ENCODE data around the gene PKP1.

Gene PKP1

DNA sequence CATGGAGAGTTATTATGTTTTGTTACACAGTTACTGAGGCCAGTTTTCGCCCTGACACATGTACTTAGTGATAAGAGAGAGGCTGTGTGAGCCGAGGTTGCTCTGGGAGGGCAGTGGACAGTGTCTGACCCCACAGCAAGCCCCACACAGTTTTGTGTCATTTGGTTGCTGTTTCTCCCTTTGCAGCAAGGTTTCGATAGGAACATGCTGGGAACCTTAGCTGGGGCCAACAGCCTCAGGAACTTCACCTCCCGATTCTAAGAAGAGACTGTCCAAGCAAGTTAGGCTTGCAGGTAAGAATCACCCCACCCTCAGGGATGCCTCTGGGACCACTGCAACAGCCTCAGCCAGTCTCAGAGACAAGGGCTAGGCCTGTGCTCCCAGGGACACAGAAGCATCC is 45.3 kb downstream of the PKP1 start:
- no peak for DNase-seq (ENCODE audit: low read depth)

DNA sequence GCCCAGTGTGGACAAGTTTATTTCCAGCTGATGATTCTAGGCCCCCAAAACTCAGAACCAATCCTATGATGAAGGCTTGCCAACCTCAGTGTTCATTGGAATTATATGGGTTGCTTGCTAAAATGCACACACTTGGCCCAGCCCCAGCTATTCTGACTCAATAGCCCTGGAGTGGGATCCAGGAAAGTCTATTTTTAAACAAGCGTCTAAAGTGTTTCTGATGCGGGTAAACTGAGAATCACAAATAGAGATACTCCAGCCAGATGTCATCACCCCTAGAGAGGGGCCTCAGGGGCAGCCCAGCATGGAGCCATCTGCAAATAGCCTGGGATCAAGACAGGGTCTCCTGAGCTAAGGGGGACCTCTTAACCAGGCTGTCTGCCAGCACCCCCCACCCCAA is 46.0 kb downstream of the PKP1 start:
- no peak for DNase-seq (ENCODE audit: low read depth)

DNA sequence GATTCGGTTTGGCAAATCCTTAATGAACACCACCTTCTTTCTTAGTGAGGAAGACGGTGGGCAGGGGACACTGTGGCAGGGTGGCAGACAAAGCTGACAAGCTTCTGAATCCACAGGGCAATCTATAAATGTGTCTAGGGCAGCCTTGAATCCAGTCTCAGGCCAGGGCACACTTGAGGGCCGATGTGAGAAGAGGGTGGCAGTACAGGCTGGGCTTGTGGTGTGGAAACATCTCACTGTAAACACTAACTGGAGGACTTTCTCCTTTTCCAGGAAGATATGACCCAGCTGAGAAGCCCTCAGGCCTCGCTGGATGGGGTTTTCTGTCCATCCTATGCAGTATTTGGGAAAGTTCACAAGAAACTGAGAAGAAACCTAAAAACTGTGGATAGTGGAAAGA is 46.5 kb downstream of the PKP1 start:
- DNase-seq (ENCODE audit: low read depth), result no peak

DNA sequence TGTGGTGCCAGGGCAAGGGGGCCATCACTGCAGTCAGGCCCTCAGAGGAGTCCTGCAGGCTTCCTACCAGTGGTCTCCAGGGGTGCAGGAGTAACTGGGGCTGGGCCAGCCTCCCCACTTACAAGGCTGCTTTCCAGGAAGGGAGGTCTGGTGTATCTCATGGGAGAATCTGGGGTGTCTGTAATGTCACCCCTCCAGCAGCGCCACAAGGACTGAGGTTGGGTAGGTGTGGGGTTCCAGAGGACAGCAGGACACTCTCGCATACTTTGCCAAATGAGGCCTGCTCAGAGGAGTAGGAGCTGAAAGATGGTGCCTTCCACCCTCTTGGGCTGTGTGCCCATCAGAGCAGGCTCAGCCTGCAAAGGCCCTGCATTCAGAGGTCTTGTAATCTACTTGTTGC is 47.2 kb downstream of the PKP1 start:
- no peak for DNase-seq (ENCODE audit: low read depth)

DNA sequence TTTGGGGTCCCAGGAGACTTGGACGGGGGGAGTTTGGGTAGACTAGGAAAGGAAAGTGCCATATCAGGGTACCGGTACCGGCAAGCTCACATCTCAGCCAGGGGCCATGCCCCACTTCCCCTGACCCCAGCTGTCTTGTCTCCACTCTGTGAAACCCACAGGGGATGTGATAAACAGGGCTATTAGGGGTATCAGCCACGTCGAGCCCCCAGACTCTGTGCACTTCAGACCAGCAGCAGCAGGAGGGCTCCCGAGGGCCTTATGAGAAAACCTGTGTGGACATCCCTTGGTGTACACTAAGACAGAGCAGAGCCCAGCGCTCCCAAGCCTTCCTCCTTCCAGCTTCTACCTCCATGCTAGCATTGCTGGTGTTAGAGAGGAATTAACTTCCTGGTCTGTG is 47.9 kb downstream of the PKP1 start:
- DNase-seq (ENCODE audit: low read depth), result no peak

DNA sequence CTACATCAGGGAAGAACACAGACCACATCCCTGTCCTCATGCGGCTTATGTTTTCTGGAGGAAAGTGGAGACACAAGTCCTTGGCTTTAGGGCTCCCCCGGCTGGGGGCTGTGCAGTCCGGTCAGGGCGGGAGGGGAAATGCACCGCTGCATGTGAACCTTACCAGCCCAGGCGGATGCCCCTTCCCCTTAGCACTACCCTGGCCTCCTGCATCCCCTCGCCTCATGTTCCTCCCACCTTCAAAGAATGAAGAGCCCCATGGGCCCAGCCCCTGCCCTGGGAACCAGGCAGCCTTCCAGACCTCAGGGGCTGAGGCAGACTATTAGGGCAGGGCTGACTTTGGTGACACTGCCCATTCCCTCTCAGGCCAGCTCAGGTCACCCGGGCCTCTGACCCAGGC is 48.7 kb downstream of the PKP1 start:
- no peak for DNase-seq (ENCODE audit: low read depth)

DNA sequence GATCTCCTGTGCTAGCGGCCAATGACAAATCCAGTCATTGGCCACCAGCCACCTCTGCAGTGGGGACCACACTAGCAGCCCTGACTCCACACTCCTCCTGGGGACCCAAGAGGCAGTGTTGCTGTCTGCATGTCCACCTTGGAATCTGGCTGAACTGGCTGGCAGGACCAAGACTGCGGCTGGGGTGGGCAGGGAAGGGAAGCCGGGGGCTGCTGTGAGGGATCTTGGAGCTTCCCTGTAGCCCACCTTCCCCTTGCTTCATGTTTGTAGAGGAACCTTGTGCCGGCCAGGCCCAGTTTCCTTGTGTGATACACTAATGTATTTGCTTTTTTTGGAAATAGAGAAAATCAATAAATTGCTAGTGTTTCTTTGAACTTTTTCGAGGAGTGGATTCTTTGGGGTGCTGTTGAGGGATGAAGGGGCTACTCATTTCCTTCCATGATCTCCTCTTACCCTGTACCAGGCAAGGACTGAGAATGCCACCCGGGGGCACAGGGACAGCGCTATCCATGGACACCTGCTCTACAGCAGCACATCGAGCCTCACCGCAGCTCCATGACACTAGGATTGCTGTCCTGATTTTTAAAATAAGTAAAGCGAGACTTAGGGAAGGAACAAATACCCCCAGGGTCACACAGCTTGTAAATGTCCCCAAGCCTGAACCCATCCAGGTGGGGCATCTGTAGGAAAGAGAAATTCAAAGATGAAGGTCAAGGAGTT is 49.5 kb downstream of the PKP1 start:
- no peak for DNase-seq (ENCODE audit: low read depth)

DNA sequence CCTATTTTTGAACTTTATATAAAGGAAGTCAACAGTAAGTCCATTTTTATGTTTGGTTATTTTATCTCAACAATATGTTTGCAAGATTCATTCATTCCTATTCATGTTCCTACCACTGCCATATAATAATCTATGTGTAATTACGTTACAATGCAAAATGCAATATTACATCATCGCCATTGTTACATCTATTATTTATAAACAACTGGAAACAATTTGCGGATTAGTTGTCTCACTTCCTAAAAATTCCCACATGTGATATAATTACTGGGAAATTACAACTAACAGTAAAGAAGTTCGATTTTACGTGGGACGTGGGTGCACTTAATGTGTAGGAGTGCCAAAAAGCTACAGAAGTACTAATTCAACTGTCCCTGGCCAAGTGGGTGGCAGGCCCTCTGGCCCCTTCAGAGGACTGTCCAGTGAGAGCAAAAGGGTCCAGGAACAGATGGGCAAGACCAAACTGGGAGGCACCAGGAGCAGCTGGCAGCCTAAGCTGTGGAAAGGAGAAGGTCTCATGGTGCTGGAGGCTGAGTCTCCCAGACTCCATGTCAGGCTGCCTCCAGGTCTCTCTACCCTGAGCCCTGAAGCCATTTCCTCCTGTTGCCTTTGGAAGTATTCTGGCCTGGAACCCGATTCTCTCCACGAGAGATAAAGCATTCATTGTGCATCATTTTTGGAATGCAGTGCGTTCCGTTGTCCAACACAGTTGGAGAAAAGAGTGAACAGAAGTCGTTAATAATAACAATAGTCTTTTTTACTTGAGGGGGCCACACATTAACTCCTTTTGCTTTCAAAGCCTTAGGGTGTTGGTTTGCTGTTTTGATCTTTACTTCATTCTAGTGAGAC is 51.2 kb downstream of the PKP1 start:
- DNase-seq (ENCODE audit: low read depth), result no peak

DNA sequence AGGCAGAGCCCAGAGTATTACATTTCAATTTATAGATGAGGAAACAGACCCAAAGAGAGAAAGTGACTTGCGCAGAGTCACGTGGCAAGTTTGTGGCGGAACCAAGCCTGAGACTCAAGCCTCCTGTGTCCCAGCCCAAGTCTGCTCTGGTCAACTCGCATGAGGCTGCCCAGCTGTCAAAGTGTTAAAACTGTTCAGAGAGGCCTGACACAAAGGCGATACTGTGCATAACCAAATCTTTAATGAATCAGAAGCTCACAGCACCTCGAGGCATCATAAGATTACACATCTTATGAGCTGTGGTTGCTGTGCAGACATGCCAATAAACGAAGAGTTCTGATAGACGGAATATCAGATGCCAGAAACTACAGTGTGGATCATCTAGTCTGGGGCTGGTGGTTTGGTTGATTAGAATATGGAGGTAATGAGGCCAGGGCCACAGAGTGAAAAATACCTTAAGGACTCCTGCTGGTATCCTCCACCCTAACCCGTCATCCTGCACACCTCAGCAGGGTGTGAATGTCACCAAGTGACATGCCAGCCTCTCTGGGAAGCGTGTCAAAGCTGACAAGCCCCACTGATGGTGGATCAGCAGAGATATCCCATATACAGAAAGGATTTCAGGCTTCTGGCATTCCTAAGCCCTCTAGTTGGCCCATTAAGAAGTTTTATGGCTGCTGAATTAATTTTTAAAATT is 52.0 kb downstream of the PKP1 start:
- no peak for DNase-seq (ENCODE audit: low read depth)

DNA sequence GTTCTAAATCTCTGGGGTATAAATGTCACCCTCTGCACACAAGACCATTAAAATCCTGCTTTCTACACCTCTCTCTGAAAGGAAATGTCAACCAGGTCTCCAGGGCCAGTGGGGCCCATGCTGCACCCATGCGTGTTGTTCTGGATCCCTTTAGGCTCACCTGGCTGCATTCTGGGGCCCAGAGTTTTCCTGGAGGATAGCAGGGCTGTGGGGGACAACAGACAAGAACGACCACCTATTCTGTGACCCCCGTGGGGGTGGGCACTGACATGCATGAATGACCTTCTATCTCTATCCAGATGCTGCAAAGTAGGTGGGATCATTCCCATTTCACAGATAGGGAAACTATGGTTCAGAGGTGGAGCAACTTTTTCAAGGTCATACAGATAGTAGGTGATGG is 52.6 kb downstream of the PKP1 start:
- no peak for DNase-seq (ENCODE audit: low read depth)

DNA sequence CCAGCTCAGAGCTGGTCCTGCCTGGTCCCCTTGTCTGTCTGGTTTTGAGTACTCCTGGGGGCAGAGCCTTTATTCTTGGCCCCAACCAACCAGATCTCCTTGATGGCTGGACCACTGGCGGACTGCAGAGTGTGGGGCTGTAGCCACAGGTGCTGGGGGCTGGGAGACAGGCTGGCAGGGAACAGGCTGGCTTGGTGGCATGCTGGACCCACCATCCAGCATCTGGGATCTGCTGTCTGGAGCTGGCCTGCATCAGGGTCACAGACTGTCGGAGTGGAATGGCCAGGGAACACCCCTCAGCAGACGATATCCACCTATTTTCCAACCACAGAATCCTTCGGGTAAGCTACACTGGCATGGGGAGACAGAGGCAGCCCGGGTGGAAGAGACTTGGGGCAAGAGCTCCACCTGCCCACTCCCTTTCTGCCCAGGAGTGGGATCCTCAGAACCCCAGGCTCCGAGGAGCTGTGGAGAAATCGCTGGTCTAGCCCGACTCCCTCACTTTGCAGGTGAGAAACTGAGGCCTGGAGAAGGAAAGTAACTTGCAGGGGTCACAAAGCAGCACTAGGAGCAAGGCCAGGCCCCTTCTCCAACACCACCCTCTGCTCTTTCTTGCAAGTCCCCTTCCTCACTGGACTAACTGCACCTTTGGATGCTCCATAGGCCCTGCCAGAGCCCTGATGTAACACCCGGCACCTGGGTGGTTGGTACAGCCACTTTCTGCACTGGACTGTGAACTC is 53.6 kb downstream of the PKP1 start:
- no peak for DNase-seq (ENCODE audit: low read depth)

DNA sequence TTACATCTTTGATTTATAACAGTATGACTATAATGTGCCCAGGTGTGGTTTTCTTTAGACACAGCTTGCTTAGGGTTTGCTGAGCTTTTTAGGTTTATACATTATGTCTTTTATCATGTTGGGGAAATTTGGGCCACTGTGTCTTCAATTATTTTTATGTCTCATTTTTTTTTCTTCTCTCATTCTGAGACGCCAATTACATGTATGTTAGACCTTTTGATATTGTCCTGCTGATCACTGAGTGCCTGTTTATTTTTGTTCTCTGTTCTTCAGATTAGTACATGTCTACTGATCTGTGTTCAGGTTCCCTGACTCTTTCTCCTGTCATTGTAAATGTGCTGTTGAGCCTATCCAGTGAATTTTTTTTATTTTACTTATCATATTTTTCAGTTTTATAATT is 58.1 kb downstream of the PKP1 start:
- DNase-seq (ENCODE audit: low read depth), result no peak

DNA sequence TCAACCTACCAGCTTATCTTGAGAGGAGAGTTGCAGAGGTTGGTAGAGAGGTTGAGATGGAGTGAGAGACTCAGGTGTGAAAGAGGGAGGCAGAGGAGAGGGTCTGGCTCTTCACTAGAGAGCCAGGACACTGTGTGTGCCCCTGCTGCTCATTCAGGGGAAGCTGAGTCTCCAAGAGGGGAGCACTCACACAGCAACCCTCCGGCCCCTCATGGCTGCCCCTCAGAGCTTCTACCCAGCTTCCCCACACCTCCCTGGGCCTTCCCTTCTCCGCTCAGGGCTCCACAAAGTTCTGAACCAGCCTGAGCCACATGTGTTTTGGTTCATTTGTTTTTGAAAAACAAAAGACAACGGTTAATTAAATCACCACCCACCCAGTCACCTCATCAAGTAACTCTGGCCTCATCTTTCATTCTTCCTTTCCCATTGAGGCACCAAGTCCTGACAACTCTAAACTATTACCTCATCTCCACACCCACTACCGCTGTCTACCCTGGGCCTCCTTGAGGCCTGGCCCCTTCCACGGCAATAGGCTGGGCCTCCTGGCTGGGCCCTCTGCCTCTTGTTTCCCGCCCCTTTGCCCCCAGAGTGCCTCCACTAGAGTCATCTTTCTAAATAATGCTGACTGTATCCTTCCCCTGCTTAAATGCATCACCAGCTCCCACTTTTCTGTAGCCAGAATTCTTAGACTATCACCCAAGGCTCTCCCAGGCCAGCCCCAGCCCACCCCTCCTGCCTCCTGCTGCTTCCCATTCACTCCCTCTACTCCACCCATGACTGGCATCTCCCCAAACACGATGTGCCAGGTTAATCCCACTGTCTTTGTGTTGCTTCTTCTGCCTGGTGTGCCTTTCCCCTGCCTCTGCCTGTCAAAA is 61.1 kb downstream of the PKP1 start:
- DNase-seq (ENCODE audit: low read depth), result no peak

DNA sequence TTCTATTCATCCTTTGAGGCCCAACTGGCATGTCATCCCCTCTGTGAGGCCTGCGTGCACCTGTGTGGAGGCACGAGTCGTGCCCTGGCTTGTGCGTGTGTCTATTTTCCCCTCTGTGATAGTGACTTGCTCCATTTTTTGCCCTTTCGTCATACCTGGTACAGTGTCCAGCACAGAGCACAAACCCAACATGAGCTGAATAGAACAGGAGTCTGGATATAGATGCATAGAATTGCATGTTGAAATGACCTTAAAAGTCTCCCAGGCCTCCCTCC is 61.7 kb downstream of the PKP1 start:
- DNase-seq (ENCODE audit: low read depth), result no peak

DNA sequence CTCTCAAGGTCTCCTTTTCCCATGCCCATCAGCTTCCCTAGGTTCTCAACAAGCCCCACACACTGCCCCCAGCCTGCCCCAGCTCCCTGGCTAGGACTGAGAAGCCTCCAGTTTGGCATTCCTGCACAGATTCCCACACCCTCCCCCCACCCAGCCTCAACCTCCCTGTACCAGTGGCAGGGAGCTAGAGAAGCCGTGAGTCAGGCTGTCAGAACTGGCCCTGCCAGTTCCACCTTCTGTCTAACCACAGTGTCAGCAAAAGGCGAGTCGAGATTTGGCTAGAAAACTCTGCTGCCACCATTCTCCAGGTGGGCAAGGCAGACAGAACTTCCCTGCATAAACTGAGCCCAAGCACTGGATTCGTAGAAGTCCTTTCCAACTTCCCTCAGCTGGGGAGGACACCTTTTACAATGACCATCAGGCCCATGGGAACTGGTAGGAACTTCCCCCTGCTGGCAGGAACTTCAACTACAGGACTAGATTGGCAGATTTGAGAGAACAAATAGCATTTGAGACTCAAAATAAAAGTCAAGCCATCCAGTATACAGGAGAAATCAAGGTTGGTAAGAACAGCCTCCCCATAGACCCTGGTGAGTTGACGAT is 63.1 kb downstream of the PKP1 start:
- DNase-seq (ENCODE audit: low read depth), result peak; percentile 11

DNA sequence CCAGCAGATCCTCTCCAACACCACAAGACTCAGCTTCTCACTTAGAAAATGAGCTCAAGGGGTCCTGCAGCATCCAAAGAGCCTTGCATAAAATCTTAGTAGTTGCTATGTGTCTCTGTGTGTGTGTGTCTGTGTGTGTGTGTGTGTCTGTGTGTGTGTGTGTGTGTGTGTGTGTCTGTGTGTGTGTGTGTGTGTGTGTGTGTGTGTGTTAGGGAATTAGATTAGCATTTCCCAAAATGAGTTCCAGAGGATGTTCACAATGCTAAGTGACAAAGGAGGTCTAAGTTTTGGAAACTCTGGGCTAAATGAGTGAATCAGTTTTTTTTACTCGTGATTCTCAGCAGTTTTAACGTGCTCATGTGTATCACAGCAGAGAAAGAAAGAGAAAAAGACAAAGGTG is 63.7 kb downstream of the PKP1 start:
- no peak for DNase-seq (ENCODE audit: low read depth)

DNA sequence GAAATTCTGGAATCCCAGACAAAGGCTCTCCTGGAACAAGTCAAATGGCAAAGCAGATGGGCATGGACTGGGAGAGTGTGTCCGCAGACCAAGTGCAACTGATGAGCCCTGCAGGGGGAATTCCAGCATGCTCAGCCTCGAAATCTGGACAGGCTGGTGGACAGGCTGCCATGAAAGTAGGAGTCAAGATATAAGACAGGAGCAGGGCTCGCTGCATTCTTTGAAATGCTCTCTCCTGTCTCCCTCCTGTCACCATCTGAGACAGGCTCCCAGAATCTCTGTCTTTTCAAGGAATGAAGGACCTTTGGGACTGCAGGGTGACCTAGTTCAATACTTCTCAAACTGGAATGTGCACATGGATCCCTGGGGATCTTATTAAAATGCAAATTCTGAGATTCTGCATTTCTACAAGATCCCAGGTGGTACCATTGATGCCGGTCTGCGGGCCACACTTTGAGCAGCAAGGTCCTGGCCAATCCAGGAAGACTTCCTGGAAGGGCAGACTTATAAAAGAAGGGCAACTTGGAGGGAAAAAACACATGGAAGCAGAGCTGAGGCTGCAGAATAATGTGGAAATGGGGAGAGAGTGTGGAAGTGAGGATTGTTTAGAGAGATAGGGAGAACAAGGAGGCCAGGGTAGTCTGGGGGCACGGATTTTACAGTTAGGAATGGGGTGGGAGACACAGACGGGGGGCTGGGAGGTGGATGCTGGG is 64.3 kb downstream of the PKP1 start:
- DNase-seq (ENCODE audit: low read depth), result no peak

DNA sequence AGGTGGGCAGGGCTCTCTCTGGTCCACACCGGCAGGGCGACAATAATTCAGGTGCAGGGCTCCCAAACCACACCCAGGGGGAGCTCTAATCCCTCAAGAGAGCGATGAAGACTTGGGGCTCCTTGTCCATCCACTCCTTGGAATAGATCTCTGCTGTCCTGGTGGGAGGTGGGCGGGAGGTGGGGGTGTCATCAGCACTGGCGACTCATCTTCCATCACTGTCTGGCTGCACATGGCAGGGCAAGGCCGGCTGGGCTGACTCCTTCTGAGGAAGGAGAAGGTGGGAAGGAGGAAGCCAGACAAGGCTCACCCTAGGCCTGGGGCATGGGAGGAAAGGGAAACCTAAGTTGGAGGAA is 64.9 kb downstream of the PKP1 start:
- no peak for DNase-seq (ENCODE audit: low read depth)

DNA sequence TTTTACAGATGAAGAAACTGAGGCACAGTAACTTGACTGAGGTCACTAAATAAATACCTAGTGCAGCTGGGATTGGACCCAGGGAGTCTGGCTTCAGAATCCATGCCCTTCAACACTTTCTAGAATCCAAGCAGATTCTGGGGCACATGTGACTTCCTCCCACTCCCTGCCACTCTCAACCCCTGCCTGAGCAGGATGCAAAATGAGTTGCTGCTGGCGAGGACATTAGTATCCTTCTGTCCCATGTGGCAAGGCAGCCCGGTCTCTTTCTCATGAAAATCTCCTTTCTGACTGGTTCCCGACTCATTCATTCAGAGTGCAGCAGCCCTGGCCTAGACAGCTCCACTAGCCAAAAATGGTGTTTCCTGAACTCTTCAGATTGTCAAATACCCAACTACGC is 65.8 kb downstream of the PKP1 start:
- no peak for DNase-seq (ENCODE audit: low read depth)

DNA sequence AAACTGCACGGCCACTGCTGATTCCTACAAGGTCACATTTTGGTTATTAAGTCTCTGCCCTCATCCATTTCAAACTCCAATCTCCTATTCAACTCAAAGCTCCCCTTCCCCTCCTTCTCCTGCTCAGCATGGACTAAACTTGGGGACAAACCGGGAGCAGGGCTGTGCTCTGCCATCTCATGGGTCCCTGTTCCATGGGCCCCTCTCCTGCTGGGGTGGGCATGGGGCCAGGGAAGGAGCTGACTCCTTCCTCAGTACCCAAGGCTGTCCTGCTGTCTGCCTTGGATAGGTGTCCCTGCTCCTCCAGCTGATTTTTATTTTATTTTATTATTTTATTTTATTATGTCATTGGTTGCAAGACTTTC is 67.0 kb downstream of the PKP1 start:
- no peak for DNase-seq (ENCODE audit: low read depth)

DNA sequence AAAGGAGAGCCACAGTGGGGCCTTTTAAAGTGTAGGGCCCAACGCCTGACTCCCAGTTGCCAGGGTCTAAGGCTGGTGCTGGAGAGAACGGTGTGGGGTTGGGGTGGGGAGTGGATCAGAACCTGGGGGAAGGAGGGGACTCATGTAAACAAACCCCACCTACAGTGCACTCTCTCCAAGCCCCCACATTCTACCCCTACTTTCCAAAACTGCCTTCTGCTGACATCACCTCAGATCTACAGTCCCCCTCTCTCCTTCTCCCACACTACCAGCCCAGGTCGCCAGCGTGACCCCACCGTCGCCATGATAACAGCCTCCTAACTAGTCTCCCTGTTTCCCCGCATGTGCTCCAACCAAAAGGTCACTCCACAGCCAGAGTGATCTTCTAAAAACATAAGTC is 67.6 kb downstream of the PKP1 start:
- no peak for DNase-seq (ENCODE audit: low read depth)
